Measurements from ENCODE around the gene CARD11.

Gene CARD11

DNA sequence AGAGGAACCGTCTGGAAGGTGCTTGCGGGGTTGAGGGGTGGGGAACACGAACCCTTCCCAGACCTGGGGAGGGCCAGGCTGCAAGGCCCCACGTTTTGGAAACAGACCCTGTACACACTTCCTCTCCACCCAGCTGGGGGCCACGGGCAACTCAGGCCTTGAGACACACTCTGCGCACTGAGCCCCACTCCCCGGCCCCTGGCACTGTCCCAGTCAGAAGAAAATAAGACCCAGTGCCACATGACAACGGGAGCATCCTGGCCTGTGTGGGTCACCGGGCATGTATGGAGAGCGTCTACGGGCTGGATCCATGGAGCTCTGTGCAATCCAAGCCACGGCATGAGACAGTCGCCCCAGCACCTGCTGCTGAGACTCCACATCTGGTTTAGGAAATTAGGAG lies 63.7 kb downstream of the CARD11 start:
- no peak for DNase-seq

DNA sequence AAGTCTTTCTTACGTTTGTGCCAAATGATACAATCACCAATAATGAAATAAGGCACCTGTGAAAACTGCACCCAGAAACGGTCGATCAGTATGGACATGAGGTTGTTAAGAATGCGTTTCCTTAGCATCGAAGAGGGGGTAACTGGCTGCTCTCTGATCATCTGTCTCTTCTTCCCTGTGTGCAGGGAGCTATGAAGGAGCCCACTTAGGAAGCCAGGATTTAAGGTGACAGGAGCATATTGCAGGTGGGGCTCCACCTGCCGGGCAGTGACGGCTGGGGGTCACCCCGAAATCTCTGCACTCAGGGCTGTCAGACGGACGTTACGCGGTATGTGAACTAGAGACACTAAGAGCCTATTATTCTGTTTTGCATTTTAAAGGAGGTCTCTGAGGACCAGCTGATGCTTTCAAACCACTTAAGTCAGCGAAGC lies 64.5 kb downstream of the CARD11 start:
- no peak for DNase-seq

DNA sequence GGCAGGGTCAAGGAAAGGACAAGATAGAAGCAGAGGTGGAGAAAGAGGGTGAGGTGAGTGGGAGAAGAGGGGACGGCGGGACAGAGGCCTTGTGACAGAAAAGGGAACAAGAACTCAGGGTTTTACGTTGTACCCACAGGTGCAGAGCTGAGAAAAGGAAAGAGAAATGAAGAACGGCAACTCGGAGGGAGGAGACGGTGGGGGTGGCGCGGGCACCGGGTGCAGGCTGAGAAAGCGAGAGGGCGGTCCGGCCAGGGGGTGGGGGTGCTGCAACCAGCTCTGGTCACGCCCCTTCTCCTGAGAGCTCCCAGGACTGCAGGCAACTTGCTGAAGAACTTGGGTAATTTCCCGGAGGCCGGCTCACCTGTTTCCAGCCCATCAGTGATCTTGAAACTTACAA lies 65.3 kb downstream of the CARD11 start:
- DNase-seq, result no peak

GRCh38 chr7:2975821-2976371 lies 67.8 kb downstream of the CARD11 start:
- DNase-seq, result no peak

- DNase-seq, result no peak
These were observed 69.4 kb downstream of the CARD11 start for GRCh38 chr7:2974093-2974819.

DNA sequence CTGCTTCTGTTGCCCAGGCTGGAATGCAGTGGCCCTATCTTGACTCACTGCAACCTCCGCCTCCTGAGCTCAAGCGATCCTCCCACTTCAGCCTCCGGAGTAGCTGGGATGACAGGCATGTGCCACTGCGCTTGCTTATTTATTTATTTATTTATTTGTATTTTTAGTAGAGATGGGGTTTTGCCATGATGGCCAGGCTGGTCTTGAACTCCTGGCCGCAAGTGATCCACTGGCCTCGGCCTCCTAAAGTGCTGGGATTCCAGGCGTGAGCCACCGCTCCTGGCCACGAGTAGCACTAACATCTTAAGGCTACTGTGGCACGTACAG lies 70.9 kb downstream of the CARD11 start:
- no peak for DNase-seq

- no peak for DNase-seq
These were observed 71.5 kb downstream of the CARD11 start for GRCh38 chr7:2971914-2972834.

DNA sequence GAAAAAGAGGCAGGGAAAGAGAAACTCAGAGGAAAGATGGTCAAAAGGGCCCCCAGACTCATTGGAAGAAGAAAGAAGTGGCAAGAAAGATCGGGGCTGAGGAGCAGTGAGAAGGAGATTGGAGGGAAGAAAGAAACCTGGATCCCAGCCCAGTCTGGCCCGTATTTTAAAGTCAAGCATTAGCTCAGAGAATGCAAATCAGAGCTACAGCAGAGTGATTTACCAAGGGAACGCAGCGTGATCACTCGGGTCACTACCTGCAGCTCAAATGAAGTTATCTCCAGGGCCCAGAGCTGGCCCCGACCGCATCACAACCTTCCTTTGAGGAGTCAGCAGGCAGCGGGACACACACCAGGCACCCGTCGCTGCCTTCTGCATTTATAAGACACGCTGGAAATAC lies 72.8 kb downstream of the CARD11 start:
- DNase-seq, result no peak

GRCh38 chr7:2970307-2970664 lies 73.4 kb downstream of the CARD11 start:
- no peak for DNase-seq

- DNase-seq, result no peak
These were observed 74.0 kb downstream of the CARD11 start for GRCh38 chr7:2969398-2970306.

DNA sequence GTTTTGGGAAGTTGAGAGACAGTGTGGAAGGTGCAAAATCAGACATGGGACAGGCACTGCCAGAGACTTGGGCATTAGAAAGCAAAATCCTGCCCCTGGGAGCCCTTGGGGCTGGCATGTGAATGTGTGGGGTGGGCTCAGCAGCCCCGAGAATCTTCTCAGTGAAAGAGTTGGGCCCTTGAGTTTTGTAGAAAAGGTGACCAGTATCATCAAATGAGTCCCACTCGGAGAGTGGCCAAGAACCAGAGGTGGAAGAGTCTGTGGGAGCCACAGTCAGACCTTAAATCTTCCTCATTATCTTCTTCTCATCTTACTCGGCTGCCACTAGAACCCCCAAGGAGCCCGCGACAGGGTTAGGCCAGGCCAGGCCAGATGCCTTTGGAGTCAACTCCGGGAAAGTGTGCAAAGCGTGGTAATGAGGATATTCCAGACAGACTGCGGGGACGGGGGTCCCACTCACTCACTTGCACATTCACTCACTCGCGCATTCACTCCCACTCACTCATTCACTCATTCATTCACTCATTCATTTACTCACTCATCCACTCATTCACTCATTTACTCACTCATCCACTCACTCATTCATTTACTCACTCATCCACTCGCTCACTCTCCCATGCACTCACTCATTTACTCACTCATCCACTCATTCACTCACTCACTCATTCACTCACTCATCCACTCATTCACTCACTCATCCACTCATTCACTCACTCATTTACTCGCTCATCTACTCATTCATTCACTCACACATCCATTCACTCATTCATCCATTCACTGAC lies 74.9 kb downstream of the CARD11 start:
- DNase-seq, result no peak

GRCh38 chr7:2968176-2968575 lies 75.5 kb downstream of the CARD11 start:
- no peak for DNase-seq

DNA sequence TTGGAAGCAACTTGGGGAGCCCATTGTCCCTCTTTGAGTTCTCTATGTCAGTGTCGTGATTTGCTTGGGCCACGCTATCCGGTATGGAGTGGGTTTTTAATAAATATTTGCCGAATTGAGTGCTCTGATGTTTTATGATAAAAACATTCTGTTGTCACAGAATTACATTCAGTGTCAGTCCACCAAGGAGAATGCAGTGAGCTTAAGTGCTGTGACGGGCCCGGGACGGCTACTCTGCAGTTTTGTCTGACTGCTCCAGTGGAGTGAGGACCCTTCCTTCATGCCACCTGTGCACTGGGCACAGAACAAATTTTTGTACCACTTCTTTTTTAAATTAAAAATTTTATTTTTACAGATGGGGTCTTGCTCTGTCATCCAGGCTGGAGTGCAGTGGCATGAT lies 76.0 kb downstream of the CARD11 start:
- no peak for DNase-seq

- no peak for DNase-seq
These were observed 76.4 kb downstream of the CARD11 start for GRCh38 chr7:2967253-2967652.

DNA sequence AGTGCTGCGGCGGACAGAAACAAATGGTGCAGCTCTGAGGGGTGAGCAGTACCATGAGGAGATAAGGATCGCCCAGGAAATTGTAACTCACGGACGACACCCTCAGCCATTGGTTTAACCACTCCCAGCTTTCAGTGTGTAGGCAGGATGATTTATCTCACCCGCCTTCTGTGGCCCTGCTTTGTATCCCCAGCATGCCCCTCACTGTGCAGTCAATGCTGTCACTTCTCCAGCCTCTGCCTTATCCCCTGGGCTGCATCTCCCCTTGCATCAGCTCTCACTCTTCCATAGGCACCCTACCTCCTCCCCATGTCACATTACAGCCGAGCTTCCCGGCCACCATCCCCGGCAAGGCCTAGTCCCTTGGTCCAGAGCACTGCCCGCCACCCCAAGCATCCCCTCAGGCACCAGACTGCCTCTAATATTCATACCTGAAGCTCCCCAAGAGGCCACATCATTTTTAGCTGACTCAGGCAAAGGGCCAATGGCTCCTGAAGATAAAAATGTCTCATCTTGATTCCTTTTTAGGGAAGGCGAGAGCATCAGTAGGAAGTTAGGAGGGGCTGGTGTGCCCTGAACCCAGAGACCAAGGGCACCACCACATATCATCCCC lies 77.1 kb downstream of the CARD11 start:
- DNase-seq, result no peak

DNA sequence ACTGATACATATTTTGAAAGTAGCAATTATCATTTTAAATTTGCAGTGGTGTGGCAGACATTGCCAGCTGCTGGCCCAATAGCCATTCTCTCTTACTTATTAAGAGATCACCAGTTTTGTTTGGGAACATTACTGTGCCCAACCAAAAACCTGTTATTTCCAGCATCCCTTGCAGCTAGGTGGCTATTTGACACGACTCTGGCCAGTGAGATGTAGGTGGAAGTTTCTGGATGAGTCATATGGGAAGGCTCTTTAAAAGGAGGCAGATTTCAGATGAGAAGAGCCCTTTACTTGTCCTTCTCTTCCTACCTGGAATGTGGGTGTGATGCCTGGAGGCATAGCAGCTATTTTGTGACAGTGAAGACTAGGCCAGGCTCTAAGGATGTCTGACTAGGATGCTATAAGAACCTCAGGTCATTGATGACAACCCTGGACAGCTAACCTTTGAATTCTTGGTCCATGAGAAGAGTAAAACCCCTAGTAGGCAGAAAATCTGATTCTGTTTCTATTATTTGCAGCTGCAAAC lies 77.9 kb downstream of the CARD11 start:
- no peak for DNase-seq

DNA sequence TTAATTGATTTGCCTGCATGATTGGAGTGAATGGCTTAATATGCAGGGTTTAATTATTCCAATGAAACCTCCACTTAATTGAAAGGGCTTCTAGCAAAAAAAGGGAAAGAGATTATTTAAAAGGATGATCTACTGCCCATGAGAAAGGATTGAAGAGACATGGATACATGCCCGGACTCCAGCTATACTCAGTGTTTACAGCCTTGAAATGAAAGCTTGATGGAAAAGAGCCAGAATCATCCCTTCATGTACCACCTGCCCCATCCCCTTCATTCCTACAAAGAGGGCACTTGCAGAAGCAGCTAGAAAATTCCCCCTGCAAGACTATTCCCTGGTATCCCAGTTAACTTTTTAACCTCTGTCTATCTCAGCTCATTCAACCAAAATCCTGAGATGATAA lies 78.4 kb downstream of the CARD11 start:
- no peak for DNase-seq

- DNase-seq, result no peak
These were observed 79.5 kb downstream of the CARD11 start for GRCh38 chr7:2964208-2964607.

DNA sequence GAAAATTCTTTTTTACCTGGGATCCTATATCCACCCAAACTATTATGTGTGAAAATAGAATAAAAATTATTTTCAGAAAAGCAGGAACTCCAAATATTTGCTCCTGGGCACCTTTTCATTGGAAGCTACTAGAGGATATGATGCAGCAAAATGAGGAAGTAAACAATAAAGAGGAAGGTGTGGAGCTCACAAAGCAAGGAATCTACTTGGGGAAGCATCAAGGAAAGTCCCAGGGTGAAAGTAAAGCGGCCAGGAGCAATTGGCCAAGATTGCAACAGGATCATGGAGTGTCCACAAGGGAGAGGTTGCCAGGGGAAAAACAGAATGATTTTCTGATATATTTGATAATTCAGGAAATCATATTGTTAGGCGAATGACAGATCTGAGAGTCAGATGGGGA lies 80.8 kb downstream of the CARD11 start:
- no peak for DNase-seq

GRCh38 chr7:2959828-2960599 lies 83.7 kb downstream of the CARD11 start:
- no peak for DNase-seq

All from hippocampal formation (tissue), 2 donors.